ENCODE data around the gene CTH. TPM values are rescaled to one million over a fixed set of nuclear protein-coding genes. Genes with fewer than 3 reads are reported as not detected.
A peak's percentile ranks its signal among the peaks of the same experiment; 100 is the strongest.

CTH gene
- polyA plus RNA-seq, 1 of the 3 experiments (the other 2 are of a cell fraction): 3.9 TPM

- WGBS (ENCODE audit: low lambda C conversion rate): 60% methylated on average over 6 of the region's 6 CpGs
- CTCF ChIA-PET: interaction anchor here (1.5 to 1.6 kb wide), 2 partner anchors 21 to 40 kb away, joined by 5 read pairs; no protein-coding TSS in a partner anchor
- peak; percentile 45 for DNase-seq
Measured at GRCh38 chr1:70487910-70488665, 77.0 kb downstream of the CTH start.

More at GRCh38 chr1:70487910-70488665, 77.0 kb downstream of the CTH start:
- H3K9me3 ChIP-seq: peaks cover 8% of the 10 kb centered on the region; the same call in 1 of the 2 replicates
- H3K36me3 ChIP-seq (replicated peaks in 1 of 2; ENCODE audit: control insufficient read depth in 1 of 2, insufficient read depth in 2 of 2, low read length in 1 of 2): no peaks in the 10 kb centered on the region
- H3F3A ChIP-seq (replicated peaks; ENCODE audit: insufficient read depth): peaks cover 10% of the 10 kb centered on the region
- no peak overlapping the region for H3K27ac ChIP-seq (ENCODE audit: low read depth in 2 of 2, low read length in 1 of 2)
- H3K4me3 ChIP-seq (ENCODE audit: low read depth in 2 of 2, low read length in 1 of 2): no peak overlapping the region; a peak in 1 of 4 replicates
- H3K9me2 ChIP-seq: no peaks in the 10 kb centered on the region
- peak; percentile 83 for TF ChIP-seq SMC3 (IDR thresholded peaks at IDR 0.05; ENCODE audit: low read depth, low read length)
- TF ChIP-seq TAF1 (IDR thresholded peaks at IDR 0.05; ENCODE audit: borderline replicate concordance, low read depth, low read length): no peak
- no peak for TF ChIP-seq GABPA (IDR thresholded peaks at IDR 0.05; ENCODE audit: low read depth)
- no peak for TF ChIP-seq FOSL2 (IDR thresholded peaks at IDR 0.05; ENCODE audit: borderline replicate concordance, low read depth)
- TF ChIP-seq TEAD4 (IDR thresholded peaks at IDR 0.05; ENCODE audit: borderline replicate concordance, insufficient read depth): no peak
- 0 out of 2 replicates have a peak, but pooled peaks have one; percentile 21 for TF ChIP-seq YY1 (IDR thresholded peaks at IDR 0.05; ENCODE audit: low read depth)
- no peak for TF ChIP-seq POLR2AphosphoS5 (IDR thresholded peaks at IDR 0.05; ENCODE audit: low read depth, low read length)
- TF ChIP-seq IRF3 (IDR thresholded peaks at IDR 0.05; ENCODE audit: low read depth, low read length): no peak
- peak; percentile 62 for TF ChIP-seq CTCF (IDR thresholded peaks at IDR 0.05)
- TF ChIP-seq MEF2A (IDR thresholded peaks at IDR 0.05; ENCODE audit: borderline replicate concordance, low read depth): no peak
- peak; percentile 92 for TF ChIP-seq RAD21 (IDR thresholded peaks at IDR 0.05; ENCODE audit: low read length)
- TF ChIP-seq PBX3 (IDR thresholded peaks at IDR 0.05): no peak
- TF ChIP-seq USF1 (IDR thresholded peaks at IDR 0.05; ENCODE audit: borderline replicate concordance, low read depth): no peak
- TF ChIP-seq MXI1 (IDR thresholded peaks at IDR 0.05; ENCODE audit: low read depth, low read length): no peak
- peaks cover 3 to 11% of the 10 kb centered on the region in 2 experiments; a peak in 3 of 4 replicates for H3K4me1 ChIP-seq (ENCODE audit: control insufficient read depth in 1 of 2, insufficient read depth in 2 of 2, low read depth in 1 of 2, low read length in 1 of 2)
- no peak overlapping the region for H3K9ac ChIP-seq
- no peaks in the 10 kb centered on the region for H3K27me3 ChIP-seq (ENCODE audit: insufficient read depth)
- no peaks in the 10 kb centered on the region for H3K79me2 ChIP-seq (ENCODE audit: insufficient read depth)
- H3K4me2 ChIP-seq: no peak overlapping the region
- no peaks in the 10 kb centered on the region for H4K20me1 ChIP-seq (ENCODE audit: insufficient read depth)
- no peak overlapping the region for H2AFZ ChIP-seq (ENCODE audit: low read depth)
- POLR2A ChIA-PET: no interaction called here

Small RNA genes within 50 kb of the gene (small RNA-seq; reads per million reads assigned to genes)
- gene RF00017: 0 reads per million in 7 experiments

Other genes with a start within 250 kb of the CTH start
- gene LRRC40, start 205.7 kb upstream of the CTH start, polyA plus RNA-seq (2012; rRNA removed): 5.6 and 6.3 TPM in 2 replicates
- 138 and 170 TPM in 2 replicates for gene SRSF11, start 189.9 kb upstream of the CTH start, polyA plus RNA-seq (2012; rRNA removed)
- gene ANKRD13C, start 56.5 kb upstream of the CTH start, polyA plus RNA-seq (2012; rRNA removed): 5.2 and 5.5 TPM in 2 replicates

Measured in SK-N-SH (cell line).